GM21576 (cell line): ENCODE measurements around the gene MAP3K13.
"Not testable (repeated sequence)": the region's sequence is repeated elsewhere in the genome, so short reads cannot be mapped to it uniquely, and the experiment has no call there.

ENCODE experiments used
- ATAC-seq: cut with Tn5 transposase; IDR thresholded peaks from one replicate; pipeline ENCODE4 v1.9.1; 2021; ENCODE audit warnings: mild to moderate bottlenecking, moderate library complexity; ENCODE audit not compliant: unreplicated experiment

MAP3K13 gene

GRCh38 chr3:185387646-185388045, 24.7 kb downstream of the MAP3K13 start:
- ATAC-seq = no peak

DNA sequence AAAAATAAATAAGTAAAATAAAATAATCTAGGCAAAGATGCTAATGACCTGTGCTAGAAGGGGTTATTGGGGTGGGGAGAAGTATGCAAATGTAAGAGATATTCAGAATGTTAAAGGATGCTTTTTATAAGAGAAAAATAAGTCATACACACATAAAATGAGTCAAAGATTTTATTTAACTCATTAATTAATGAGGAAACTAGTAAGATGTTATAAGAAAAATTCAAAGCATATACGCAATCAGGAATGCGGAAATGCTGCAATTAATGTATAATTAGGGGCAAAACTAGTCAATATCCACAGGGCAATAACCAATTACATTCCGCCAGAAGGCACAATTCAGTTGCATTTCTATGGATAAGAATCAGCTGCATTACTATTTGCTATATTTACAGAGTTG, 30.1 kb downstream of the MAP3K13 start:
- ATAC-seq = no peak

GRCh38 chr3:185397676-185398075, 34.7 kb downstream of the MAP3K13 start:
- ATAC-seq = no peak

GRCh38 chr3:185399737-185400667, 37.1 kb downstream of the MAP3K13 start:
- no peak for ATAC-seq

DNA sequence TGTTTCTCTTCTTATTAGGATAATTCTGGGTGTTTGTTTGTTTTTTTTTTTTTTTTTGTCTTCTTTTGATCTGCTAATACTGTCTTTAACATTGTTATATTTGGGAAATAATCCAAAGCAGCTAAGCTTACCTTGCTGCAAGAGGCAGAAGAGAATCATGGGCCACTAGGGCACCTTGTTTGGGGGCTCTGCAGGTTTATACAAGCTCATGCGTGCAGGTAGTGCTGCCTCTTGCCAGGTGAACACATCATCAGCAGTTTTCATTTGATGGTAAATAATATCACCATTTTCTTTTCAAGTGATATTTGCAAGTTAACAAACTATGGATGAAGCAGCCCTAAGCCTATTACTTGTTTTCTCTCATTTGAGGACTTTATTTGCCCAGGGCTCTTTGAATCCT, 37.9 kb downstream of the MAP3K13 start:
- ATAC-seq = no peak

- no peak for ATAC-seq
Observed at GRCh38 chr3:185401319-185401955, 38.5 kb downstream of the MAP3K13 start.

DNA sequence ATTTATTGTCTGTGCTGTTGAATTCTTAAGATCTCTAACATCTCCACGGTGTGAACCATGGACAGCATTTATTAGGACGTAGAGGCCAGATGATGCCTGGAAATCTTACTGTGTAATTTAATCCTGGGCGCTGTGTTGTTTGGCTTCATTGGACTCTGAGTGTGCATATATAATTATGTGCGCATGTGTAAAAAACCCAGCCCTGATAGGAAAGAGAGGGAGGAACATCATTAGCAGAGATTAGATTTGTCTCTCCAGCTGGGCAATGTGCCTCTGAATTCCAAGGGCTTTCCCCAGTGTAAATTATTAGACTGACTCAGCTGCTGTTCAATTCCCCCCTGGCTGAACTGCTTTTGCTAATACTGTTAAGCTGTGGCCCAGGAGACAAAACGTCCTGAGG, 39.6 kb downstream of the MAP3K13 start:
- no peak for ATAC-seq

DNA sequence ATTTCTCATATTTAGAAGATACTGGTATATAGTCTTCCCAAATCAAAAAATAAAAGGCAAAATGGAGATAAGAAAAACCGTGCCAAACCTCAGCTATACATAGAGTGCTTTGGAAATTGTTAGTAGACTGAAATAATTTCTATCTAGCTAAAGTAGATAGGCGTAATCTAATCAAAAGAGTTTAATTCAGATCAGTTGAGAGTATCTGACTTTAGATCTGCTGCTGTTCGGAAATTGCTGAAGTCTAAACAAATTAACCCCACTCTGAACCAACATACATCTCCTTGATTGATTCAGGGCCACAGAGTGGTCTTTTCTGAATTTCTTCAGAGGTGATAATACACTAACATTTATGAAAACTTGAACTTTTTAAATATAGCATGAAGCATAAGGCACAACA, 40.1 kb downstream of the MAP3K13 start:
- ATAC-seq = no peak

- no peak for ATAC-seq
Observed at GRCh38 chr3:185405243-185405642, 42.3 kb downstream of the MAP3K13 start.

- no peak for ATAC-seq
Observed at GRCh38 chr3:185405664-185406063, 42.7 kb downstream of the MAP3K13 start.

DNA sequence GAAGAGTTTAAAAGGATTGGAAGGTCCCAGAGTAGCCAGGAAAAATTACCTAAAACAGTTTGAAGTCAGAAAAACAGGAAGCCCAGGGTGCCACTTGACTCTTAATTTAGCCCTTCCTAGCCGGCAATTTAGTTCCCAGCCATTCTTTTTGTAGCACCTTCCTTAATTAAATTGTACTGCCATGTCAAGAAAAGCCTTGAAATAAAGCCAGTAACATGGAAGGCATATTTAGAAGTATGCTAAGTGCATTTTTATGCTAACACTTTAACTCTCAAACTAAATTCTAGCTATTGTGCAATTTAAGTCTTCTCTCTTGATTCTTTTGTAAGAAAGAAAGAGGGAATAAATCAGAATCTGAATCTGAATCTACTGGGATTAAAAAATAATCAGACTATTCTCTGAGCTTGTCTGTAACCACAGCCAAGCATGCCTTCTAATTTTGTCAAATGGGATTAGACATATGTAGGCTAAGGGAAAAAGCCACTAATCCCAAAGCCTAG, 43.2 kb downstream of the MAP3K13 start:
- ATAC-seq = no peak

DNA sequence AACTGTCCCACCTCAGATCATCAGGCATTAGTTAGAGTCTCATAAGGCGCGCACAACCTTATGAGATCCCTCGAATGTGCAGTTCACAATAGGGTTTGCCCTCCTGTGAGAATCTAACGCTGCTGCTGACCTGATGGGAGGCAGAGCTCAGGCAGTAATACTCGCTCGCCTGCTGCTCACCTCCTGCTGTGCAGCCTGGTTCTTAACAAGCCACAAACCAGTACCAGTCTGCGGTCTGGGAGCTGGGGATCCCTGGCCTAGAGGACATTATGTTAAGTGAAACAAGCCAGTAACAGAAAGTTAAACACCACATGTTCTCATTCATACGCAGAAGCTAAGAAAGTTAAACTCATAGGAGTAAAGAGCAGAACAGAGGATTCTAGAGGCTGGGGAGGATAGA, 47.0 kb downstream of the MAP3K13 start:
- no peak for ATAC-seq

- no peak for ATAC-seq
Observed at GRCh38 chr3:185411133-185411532, 48.2 kb downstream of the MAP3K13 start.

DNA sequence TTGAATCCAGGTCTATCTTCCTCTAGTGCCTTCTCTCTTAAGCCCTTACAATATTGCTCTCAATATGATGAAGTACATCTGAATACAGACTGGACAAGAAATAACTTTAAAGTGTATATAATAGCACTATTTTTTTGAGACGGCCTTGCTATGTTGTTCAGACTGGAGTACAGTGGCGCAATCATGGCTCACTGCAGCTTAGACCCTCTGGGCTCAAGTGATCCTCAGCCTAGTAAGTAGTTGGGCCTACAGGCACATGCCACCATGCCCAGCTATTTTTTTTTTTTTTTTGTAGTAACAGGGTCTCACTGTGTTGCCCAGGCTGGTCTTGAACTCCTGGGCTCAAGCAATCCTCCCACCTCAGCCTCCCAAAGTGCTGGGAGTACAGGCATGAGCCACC, 53.6 kb downstream of the MAP3K13 start:
- no peak for ATAC-seq

- not testable (repeated sequence) for ATAC-seq
Observed at GRCh38 chr3:185418561-185418977, 55.6 kb downstream of the MAP3K13 start.

GRCh38 chr3:185420762-185421161, 57.8 kb downstream of the MAP3K13 start:
- ATAC-seq = no peak

- ATAC-seq = no peak
Observed at GRCh38 chr3:185421577-185422232, 58.8 kb downstream of the MAP3K13 start.

GRCh38 chr3:185422677-185423076, 59.7 kb downstream of the MAP3K13 start:
- ATAC-seq = no peak

DNA sequence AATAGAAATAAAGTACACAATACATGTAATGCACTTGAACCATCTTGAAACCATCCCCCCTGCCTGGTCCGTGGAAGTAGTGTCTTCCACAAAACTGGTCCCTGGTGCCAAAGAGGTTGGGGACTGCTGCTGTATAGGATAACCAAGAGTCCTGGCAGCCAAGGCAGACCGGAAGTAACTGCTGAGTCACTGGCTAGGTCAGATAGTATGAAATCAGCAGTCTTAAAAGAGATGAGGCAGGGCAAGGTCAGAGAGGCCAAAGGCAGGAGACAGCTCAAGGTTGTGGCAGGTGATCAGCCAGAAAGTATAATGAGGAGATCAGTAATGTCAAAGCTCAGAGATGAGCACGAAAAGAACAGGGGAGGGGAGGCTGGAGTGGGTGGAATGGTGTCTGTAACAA, 60.2 kb downstream of the MAP3K13 start:
- ATAC-seq = no peak

GRCh38 chr3:185424435-185424834, 61.5 kb downstream of the MAP3K13 start:
- no peak for ATAC-seq

DNA sequence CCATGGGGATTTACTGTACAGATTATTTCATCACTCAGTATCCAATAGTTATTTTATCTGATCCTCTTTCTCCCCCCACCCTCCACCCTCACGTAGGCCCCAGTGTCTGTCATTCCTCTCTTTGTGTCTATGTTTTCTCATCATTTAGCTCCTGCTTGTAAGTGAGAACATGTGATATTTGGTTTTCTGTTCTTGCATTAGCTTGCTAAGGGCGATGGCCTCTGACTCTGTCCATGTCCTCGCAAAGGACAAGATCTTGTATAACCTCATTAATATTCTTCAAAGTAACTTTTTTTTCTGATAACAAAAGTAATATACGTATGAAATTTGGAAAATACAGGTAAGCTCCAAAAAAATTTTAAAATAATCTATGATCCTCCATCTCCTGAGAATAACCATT, 67.4 kb downstream of the MAP3K13 start:
- no peak for ATAC-seq
